OCI-M1 (cell line): ENCODE data around the gene PREX1.
A peak's percentile ranks its signal among the peaks of the same experiment; 100 is the strongest.
"Not testable (repeated sequence)": the region's sequence is repeated elsewhere in the genome, so short reads cannot be mapped to it uniquely, and the experiment has no call there.

ENCODE experiments used
- DNase-seq: peaks from one replicate; lab custom pipeline; 2025; lab: John Stamatoyannopoulos, UW

PREX1 gene

GRCh38 chr20:48826480-48826879 is 1.3 kb downstream of the PREX1 start:
- not testable (repeated sequence) for DNase-seq

GRCh38 chr20:48826069-48826468 is 1.7 kb downstream of the PREX1 start:
- no peak for DNase-seq

- peak; percentile 6 for DNase-seq
Measured at GRCh38 chr20:48825566-48825920, 2.3 kb downstream of the PREX1 start.

- no peak for DNase-seq
Measured at GRCh38 chr20:48824830-48825565, 2.8 kb downstream of the PREX1 start.

- no peak for DNase-seq
Measured at GRCh38 chr20:48823960-48824498, 3.8 kb downstream of the PREX1 start.

GRCh38 chr20:48823476-48823875 is 4.3 kb downstream of the PREX1 start:
- no peak for DNase-seq

GRCh38 chr20:48822879-48823385 is 4.9 kb downstream of the PREX1 start:
- peak; percentile 72 for DNase-seq

- no peak for DNase-seq
Measured at GRCh38 chr20:48822178-48822577, 5.6 kb downstream of the PREX1 start.

GRCh38 chr20:48821261-48821920 is 6.4 kb downstream of the PREX1 start:
- DNase-seq = peak; percentile 28

GRCh38 chr20:48820649-48820973 is 7.2 kb downstream of the PREX1 start:
- no peak for DNase-seq

- no peak for DNase-seq
Measured at GRCh38 chr20:48819821-48820648, 7.8 kb downstream of the PREX1 start.

- DNase-seq = no peak
Measured at GRCh38 chr20:48819089-48819488, 8.7 kb downstream of the PREX1 start.

GRCh38 chr20:48818481-48818987 is 9.3 kb downstream of the PREX1 start:
- DNase-seq = no peak

GRCh38 chr20:48818031-48818370 is 9.8 kb downstream of the PREX1 start:
- no peak for DNase-seq

- no peak for DNase-seq
Measured at GRCh38 chr20:48817367-48818030, 10.3 kb downstream of the PREX1 start.

- no peak for DNase-seq
Measured at GRCh38 chr20:48816282-48817205, 11.3 kb downstream of the PREX1 start.

- no peak for DNase-seq
Measured at GRCh38 chr20:48815537-48815936, 12.3 kb downstream of the PREX1 start.

GRCh38 chr20:48814633-48815032 is 13.2 kb downstream of the PREX1 start:
- DNase-seq = no peak

GRCh38 chr20:48813930-48814546 is 13.8 kb downstream of the PREX1 start:
- no peak for DNase-seq

GRCh38 chr20:48813446-48813747 is 14.4 kb downstream of the PREX1 start:
- DNase-seq = no peak
